ENCODE results near the gene GPR37.

GPR37 gene

GRCh38 chr7:124765401-124766352, at the start of gene GPR37:
GPR37 (minus strand) TSS chr7:124765792; CDS start chr7:124764976, 816 bp downstream.
- DNase-seq (ENCODE audit: low spot score): peak; percentile 90

GRCh38 chr7:124813994-124814798, 48.6 kb upstream of the GPR37 start:
- no peak for DNase-seq (ENCODE audit: low spot score)

- no peak for DNase-seq (ENCODE audit: low spot score)
Measured at GRCh38 chr7:124812764-124813163, 47.2 kb upstream of the GPR37 start.

DNA sequence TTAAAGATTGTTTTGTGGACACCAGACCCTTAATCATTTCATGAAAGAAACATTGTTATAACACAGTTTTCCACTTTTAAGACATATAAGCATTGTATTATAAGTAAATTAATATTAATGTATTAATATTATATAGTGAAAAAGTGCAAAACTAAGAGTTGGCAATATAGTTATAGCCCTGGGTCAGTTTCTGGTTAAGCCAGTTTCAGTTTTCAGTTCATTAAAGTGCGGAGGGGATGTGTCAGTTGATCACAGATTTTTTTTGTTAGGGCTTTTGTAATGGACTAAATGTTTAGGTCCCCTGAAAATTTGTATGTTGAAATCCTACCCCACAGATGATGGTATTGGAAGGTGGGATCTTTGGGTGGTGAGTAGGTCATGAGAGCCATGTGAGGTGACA, 45.7 kb upstream of the GPR37 start:
- no peak for DNase-seq (ENCODE audit: low spot score)

DNA sequence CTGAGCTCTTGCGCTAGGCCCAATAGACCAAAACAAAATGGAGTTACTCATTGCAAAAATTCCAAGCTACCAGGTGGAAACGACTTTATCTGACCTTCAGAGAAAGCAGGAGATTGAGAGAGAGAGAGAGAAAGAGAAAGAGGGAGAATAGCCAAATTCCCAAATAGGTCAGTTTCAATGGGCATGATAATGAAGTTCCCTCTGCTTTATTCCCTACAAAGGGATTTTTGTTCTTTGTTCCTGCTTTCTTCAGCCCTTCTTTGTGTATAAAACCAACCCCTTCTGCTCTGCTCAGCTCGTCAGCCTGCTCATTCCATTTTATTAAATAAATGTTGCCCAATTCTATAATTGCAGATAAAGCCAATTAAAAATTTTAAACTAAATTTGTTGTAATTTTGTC, 45.0 kb upstream of the GPR37 start:
- no peak for DNase-seq (ENCODE audit: low spot score)

GRCh38 chr7:124808206-124808605, 42.6 kb upstream of the GPR37 start:
- DNase-seq (ENCODE audit: low spot score): no peak

GRCh38 chr7:124801330-124801895, 35.8 kb upstream of the GPR37 start:
- no peak for DNase-seq (ENCODE audit: low spot score)

GRCh38 chr7:124800386-124800785, 34.8 kb upstream of the GPR37 start:
- no peak for DNase-seq (ENCODE audit: low spot score)

DNA sequence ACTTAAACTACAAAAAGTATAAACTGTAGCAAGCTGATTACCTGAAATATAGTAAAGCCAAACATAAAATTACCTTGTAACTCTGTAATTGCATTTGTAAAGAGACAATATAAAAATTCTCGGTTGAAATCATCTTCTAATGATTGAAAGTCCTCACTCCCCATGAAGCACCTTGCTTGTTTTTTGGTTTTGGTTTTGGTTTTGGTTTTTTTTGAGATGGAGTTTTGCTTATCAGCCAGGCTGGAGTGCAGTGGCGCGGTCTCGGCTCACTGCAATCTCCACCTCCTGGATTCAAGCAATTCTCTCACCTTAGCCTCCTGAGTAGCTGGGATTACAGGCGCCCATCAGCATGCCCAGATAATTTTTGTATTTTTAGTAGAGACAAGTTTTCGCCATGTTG, 33.9 kb upstream of the GPR37 start:
- no peak for DNase-seq (ENCODE audit: low spot score)

GRCh38 chr7:124796771-124797170, 31.2 kb upstream of the GPR37 start:
- DNase-seq (ENCODE audit: low spot score): no peak

DNA sequence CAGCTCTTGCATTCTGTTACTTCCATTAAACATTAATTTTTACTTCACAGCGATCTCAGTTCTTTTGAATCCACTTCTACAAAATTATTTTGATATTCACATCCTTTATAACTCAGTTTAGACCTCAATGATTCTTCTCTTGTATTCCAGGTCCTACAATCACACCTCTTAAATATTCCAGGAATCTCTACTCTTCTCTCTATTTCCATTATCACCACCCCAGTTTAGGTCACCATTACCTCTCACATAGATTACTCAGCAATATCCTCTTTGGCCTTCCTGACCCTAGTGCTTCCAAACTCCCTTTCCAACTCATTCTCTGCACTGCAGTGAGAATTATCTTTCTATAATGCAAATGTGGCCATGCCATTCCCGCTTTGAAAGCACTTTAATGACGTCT, 27.1 kb upstream of the GPR37 start:
- DNase-seq (ENCODE audit: low spot score): no peak

- no peak for DNase-seq (ENCODE audit: low spot score)
Measured at GRCh38 chr7:124792002-124792401, 26.4 kb upstream of the GPR37 start.

DNA sequence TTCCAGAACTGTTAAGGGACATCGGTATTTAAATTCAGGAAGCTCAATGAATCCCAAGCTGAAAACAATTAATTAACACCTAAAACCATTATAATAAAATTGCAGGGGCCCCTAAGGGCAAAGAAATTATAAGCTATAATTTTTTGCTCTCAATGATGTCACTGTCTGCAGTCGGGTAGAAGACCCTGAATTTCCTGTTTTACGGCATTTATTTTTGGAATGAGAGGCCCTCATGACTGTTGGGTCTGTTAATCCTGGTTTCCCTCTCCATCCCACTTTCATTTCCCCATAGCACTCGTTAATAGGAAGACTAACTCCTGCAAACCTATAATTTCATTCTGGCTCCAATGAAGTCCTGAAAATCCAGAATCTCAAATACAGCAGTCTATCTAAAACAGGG, 25.8 kb upstream of the GPR37 start:
- DNase-seq (ENCODE audit: low spot score): no peak

- DNase-seq (ENCODE audit: low spot score): no peak
Measured at GRCh38 chr7:124790645-124791044, 25.1 kb upstream of the GPR37 start.

- no peak for DNase-seq (ENCODE audit: low spot score)
Measured at GRCh38 chr7:124785994-124786393, 20.4 kb upstream of the GPR37 start.

- peak; percentile 59 for DNase-seq (ENCODE audit: low spot score)
Measured at GRCh38 chr7:124784879-124785818, 19.6 kb upstream of the GPR37 start.

DNA sequence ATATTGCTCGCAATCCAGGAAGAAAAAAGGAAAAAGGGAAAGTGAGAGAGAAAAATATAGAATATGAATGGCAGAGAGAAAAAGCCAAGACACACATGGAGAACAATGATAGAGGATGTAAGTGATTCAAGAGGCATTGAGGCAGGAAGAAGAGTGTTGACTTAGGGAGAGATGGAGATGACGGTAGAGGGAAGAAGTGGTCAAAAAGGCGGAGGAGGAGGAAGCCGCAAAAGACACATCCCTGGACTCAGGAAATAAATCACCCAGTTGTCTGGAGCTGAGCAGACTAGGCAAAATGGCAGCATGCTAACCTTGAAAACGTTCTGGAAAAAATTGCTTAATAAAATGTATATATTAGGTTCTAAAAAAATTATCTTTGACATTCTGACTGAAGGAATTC, 17.7 kb upstream of the GPR37 start:
- DNase-seq (ENCODE audit: low spot score): no peak

- DNase-seq (ENCODE audit: low spot score): no peak
Measured at GRCh38 chr7:124781907-124782734, 16.5 kb upstream of the GPR37 start.

- no peak for DNase-seq (ENCODE audit: low spot score)
Measured at GRCh38 chr7:124781418-124781817, 15.8 kb upstream of the GPR37 start.

DNA sequence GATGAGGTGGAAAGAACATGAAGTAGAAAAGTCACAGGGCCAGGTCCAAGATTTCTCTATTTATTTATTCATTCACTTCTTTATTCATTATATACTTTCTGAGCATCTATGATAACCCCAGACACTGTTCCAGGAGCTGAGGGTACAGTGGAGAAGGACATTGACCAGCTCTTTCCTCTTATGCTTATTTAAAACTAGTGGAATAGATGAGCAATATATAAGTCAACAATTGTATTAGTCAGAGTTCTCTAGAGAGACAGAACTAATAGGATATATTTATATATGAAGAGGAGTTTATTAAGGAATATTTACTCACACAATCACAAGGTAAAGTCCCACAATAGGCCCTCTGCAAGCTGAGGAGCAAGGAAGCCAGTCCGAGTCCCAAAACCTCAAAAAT, 15.0 kb upstream of the GPR37 start:
- DNase-seq (ENCODE audit: low spot score): no peak

GRCh38 chr7:124780056-124780455, 14.5 kb upstream of the GPR37 start:
- no peak for DNase-seq (ENCODE audit: low spot score)

Measured in iPS-NIHi11 (cell line).